K562 (cell line): ENCODE measurements around the gene SAMD14. TPM values are rescaled to one million over a fixed set of nuclear protein-coding genes. Genes with fewer than 3 reads are reported as not detected.

Experiments
- ARNT ChIP-seq, 2 experiments: fragments of 450-650 bp; IDR thresholded peaks; 2 replicates each; pipeline ENCODE4 v1.6.1; 2016; ENCODE audit warnings: mild to moderate bottlenecking in 1 of 2
- CHD7 ChIP-seq: fragments of 200-600 bp; sonication (generic); IDR thresholded peaks from one replicate; pipeline ENCODE4 v1.6.1; 2012; ENCODE audit warnings: mild to moderate bottlenecking, low read depth, low read length, inconsistent platforms
- ETS1 ChIP-seq: conservative IDR thresholded peaks from 2 replicates; pipeline ENCODE4 v1.6.1; 2011; ENCODE audit warnings: low read depth, mild to moderate bottlenecking, low read length; ENCODE audit not compliant: control insufficient read depth
- ETV6 ChIP-seq, 3 experiments: fragments of 150-350 bp in 1 of 3; sonication (generic) in 1 of 3; formaldehyde crosslinking in 1 of 3; IDR thresholded peaks; 2 replicates each; pipeline versions ENCODE4 v1.6.1 to v1.8.0; 2014 to 2022; ENCODE audit warnings: borderline replicate concordance in 2 of 3, low read depth in 2 of 3, antibody characterized with exemption in 1 of 3, low read length in 1 of 3, mild to moderate bottlenecking in 1 of 3, missing genetic modification reagents in 1 of 3
- RAD21 ChIP-seq, 2 experiments: fragments of 250-450 bp in 1 of 2; fragments of 450-650 bp in 1 of 2; sonication (Bioruptor Pico) in 1 of 2; formaldehyde crosslinking in 1 of 2; IDR thresholded peaks in 1 of 2; conservative IDR thresholded peaks in 1 of 2; 2 replicates each; pipeline versions ENCODE4 v1.4.0 to v1.8.0; 2020 to 2022; ENCODE audit warnings: mild to moderate bottlenecking in 2 of 2, moderate library complexity in 1 of 2
- RFX7 ChIP-seq: fragments of 250-450 bp; sonication (Bioruptor Pico); IDR thresholded peaks from 2 replicates; pipeline ENCODE4 v1.5.1; 2021; ENCODE audit warnings: mild to moderate bottlenecking
- SMARCA4 ChIP-seq: fragments of 450-650 bp; IDR thresholded peaks from 2 replicates; pipeline ENCODE4 v1.6.1; 2016
- SPI1 ChIP-seq: IDR thresholded peaks from 2 replicates; pipeline ENCODE4 v1.6.1; 2011; ENCODE audit warnings: low read depth, low read length, control low read depth, borderline replicate concordance
- SRSF9 ChIP-seq: fragments of 200-400 bp; formaldehyde crosslinking; IDR thresholded peaks from 2 replicates; pipeline ENCODE4 v1.6.1; 2017; ENCODE audit warnings: low read depth, low read length, borderline replicate concordance
- STAT5A ChIP-seq: IDR thresholded peaks from 2 replicates; pipeline ENCODE4 v1.6.1; 2012; ENCODE audit warnings: low read length, inconsistent platforms, borderline replicate concordance
- TFAM ChIP-seq: fragments of 250-450 bp; sonication (Bioruptor Pico); conservative IDR thresholded peaks from 2 replicates; pipeline ENCODE4 v1.5.0; 2021; ENCODE audit warnings: mild to moderate bottlenecking, moderate library complexity
- ZBTB1 ChIP-seq: sonication (generic); formaldehyde crosslinking; IDR thresholded peaks from 2 replicates; pipeline ENCODE4 v1.8.1; 2023; ENCODE audit warnings: missing genetic modification reagents, low read depth, mild to moderate bottlenecking, borderline replicate concordance
- ZNF584 ChIP-seq: fragments of 200-800 bp; sonication (Bioruptor generic); IDR thresholded peaks from 2 replicates; pipeline ENCODE4 v1.6.1; 2016; ENCODE audit warnings: low read depth, mild to moderate bottlenecking, missing genetic modification characterization, missing compliant biosample characterization
- ZNF79 ChIP-seq: fragments of 250-450 bp; sonication (Bioruptor Pico); IDR thresholded peaks from 2 replicates; pipeline ENCODE4 v1.4.0; 2020; ENCODE audit warnings: low read depth, mild to moderate bottlenecking, moderate library complexity
- polyA plus RNA-seq, 8 experiments: library from polyadenylated mRNA; depleted of rRNA in 4 of 8; stranded (reverse) in 5 of 8; unstranded in 3 of 8; fragments of >200 nt; fragmentation: Nextera tagmentation in 2 of 8; fragmentation: Illumina TruSeq in 1 of 8; extraction: Ambion mirVana in 2 of 8; extraction: Trizol in 1 of 8; gene quantifications; 2 replicates each; pipeline versions ENCODE4 v1.2.1 to v1.2.3, GENCODE V29; 2011 to 2014; ENCODE audit warnings: inconsistent platforms in 1 of 8, missing spikeins in 1 of 8
- total RNA-seq, 7 experiments: library from RNA; depleted of rRNA in 6 of 7; stranded (reverse); fragments of >200 nt in 6 of 7; fragmentation: Illumina TruSeq in 2 of 7; extraction: Trizol in 2 of 7; gene quantifications; 2 replicates each; pipeline versions ENCODE4 v1.2.1 to v1.2.3, GENCODE V29; 2011 to 2021; ENCODE audit warnings: low replicate concordance in 1 of 7

The SAMD14 gene
- total and polyA plus RNA-seq, 9 of the 15 experiments (the other 6 are each of a cell fraction or from before 2014, with no cell fraction given): 0.04 to 0.07 TPM; not detected in 7

- TF ChIP-seq ETV6 (IDR thresholded peaks at IDR 0.05; ENCODE audit: borderline replicate concordance in 1 of 2, low read depth in 2 of 2, low read length in 1 of 2) (no peak), ETV6 (CRISPR knock-in tag; IDR thresholded peaks at IDR 0.05; ENCODE audit: borderline replicate concordance) (no peak), ZNF79 (no peak), ZNF584 (CRISPR knock-in tag) (no peak), TFAM (CRISPR knock-in tag) (no peak), ZBTB1 (no peak), SPI1 (no peak), ETS1 (0 out of 2 replicates have a peak, but pooled peaks have one; percentile 16), ARNT (IDR thresholded peaks at IDR 0.05) (no peak), SRSF9 (no peak), RAD21 (CRISPR knock-in tag; conservative IDR thresholded peaks at IDR 0.05 in 1 of 2, IDR thresholded peaks at IDR 0.05 in 1 of 2) (peak; percentile 62), SMARCA4 (no peak), RFX7 (CRISPR knock-in tag) (no peak), STAT5A (no peak), CHD7 (no peak)
Measured at GRCh38 chr17:50117202-50118051, 12.5 kb downstream of the SAMD14 start (continued).
